Cardiac muscle cell (in vitro differentiated cells and primary cell): ENCODE results near the gene TNC. TPM values are rescaled to one million over a fixed set of nuclear protein-coding genes. Genes with fewer than 3 reads are reported as not detected.
A peak's percentile ranks its signal among the peaks of the same experiment; 100 is the strongest.

Experiments
- DNase-seq, 2 donors: peaks; one replicate each; pipeline versions ENCODE4 v3.0.0 to v3.0.0-alpha.2; 2010 to 2017; ENCODE audit warnings: low read depth in 1 of 2, low spot score in 1 of 2
- H3K27ac ChIP-seq: fragments of 200-600 bp; sonication (generic); 2 replicates; pipeline ENCODE4 v1.5.1; 2016
- H3K27me3 ChIP-seq: fragments of 200-600 bp; sonication (generic); 2 replicates; pipeline ENCODE4 v1.6.0; 2016; ENCODE audit warnings: control low read depth
- H3K36me3 ChIP-seq: fragments of 200-600 bp; sonication (generic); 2 replicates; pipeline ENCODE4 v1.5.1; 2016; ENCODE audit warnings: control low read depth
- H3K4me1 ChIP-seq: fragments of 200-600 bp; sonication (generic); 2 replicates; pipeline ENCODE4 v1.8.1; 2017; ENCODE audit warnings: low read depth, mild to moderate bottlenecking, mixed run types
- H3K4me3 ChIP-seq: fragments of 200-600 bp; sonication (generic); 2 replicates; pipeline ENCODE4 v1.5.1; 2016; ENCODE audit warnings: mild to moderate bottlenecking
- H3K9me3 ChIP-seq: fragments of 200-600 bp; sonication (generic); 2 replicates; pipeline ENCODE4 v1.5.1; 2017; ENCODE audit warnings: low read depth, mild to moderate bottlenecking, control low read depth
- CTCF ChIP-seq: IDR thresholded peaks from 2 replicates; pipeline ENCODE4 v1.5.1; 2012; ENCODE audit warnings: low read depth, mild to moderate bottlenecking, low read length
- polyA plus RNA-seq: library from polyadenylated mRNA; unstranded; fragments of >200 nt; fragmentation: Nextera tagmentation; extraction: Ambion mirVana; gene quantifications from 2 replicates; pipeline ENCODE4 v1.2.1, GENCODE V29; 2016
- total RNA-seq: library from RNA; depleted of rRNA; stranded (reverse); fragments of >200 nt; gene quantifications from 2 replicates; pipeline ENCODE4 v1.2.3, GENCODE V29; 2016

TNC gene
- total and polyA plus RNA-seq, 2 experiments from 2014 or later = 23.9 to 29.7 TPM

- Histone ChIP-seq H3K27ac (no peak overlapping the region), H3K27me3 (no peaks in the 10 kb centered on the region), H3K4me1 (no peaks in the 10 kb centered on the region), H3K4me3 (no peak overlapping the region), H3K9me3 (no peaks in the 10 kb centered on the region), H3K36me3 (no peaks in the 10 kb centered on the region)
- DNase-seq = no peak
- no peak for TF ChIP-seq CTCF
Measured at GRCh38 chr9:115111874-115112273, 6.1 kb downstream of the TNC start.

GRCh38 chr9:115109486-115109885 lies 8.5 kb downstream of the TNC start:
- H3K36me3 ChIP-seq = no peaks in the 10 kb centered on the region
- H3K27ac ChIP-seq = no peak overlapping the region
- no peaks in the 10 kb centered on the region for H3K4me1 ChIP-seq
- TF ChIP-seq CTCF = no peak
- H3K4me3 ChIP-seq = no peak overlapping the region
- H3K27me3 ChIP-seq = no peaks in the 10 kb centered on the region
- peak; percentile 37 to 60 for DNase-seq
- no peaks in the 10 kb centered on the region for H3K9me3 ChIP-seq

GRCh38 chr9:115107701-115108100 lies 10.3 kb downstream of the TNC start:
- no peak for DNase-seq
- no peak overlapping the region for H3K27ac ChIP-seq
- H3K4me3 ChIP-seq = no peak overlapping the region
- H3K27me3 ChIP-seq = no peaks in the 10 kb centered on the region
- no peaks in the 10 kb centered on the region for H3K4me1 ChIP-seq
- H3K36me3 ChIP-seq = no peaks in the 10 kb centered on the region
- H3K9me3 ChIP-seq = no peaks in the 10 kb centered on the region
- no peak for TF ChIP-seq CTCF

- Histone ChIP-seq H3K4me3 (no peak overlapping the region), H3K27me3 (no peaks in the 10 kb centered on the region), H3K27ac (no peak overlapping the region), H3K4me1 (no peaks in the 10 kb centered on the region), H3K36me3 (no peaks in the 10 kb centered on the region), H3K9me3 (no peaks in the 10 kb centered on the region)
- DNase-seq = no peak
- TF ChIP-seq CTCF = no peak
Measured at GRCh38 chr9:115106642-115107041, 11.3 kb downstream of the TNC start.

- Histone ChIP-seq H3K9me3 (no peaks in the 10 kb centered on the region), H3K36me3 (no peaks in the 10 kb centered on the region), H3K4me1 (no peaks in the 10 kb centered on the region), H3K4me3 (no peak overlapping the region), H3K27ac (no peak overlapping the region), H3K27me3 (no peaks in the 10 kb centered on the region)
- no peak for TF ChIP-seq CTCF
- no peak for DNase-seq
Measured at GRCh38 chr9:115106001-115106400, 12.0 kb downstream of the TNC start.

- Histone ChIP-seq H3K4me1 (no peaks in the 10 kb centered on the region), H3K9me3 (no peaks in the 10 kb centered on the region), H3K4me3 (no peak overlapping the region), H3K36me3 (no peaks in the 10 kb centered on the region), H3K27me3 (no peaks in the 10 kb centered on the region), H3K27ac (no peak overlapping the region)
- no peak for TF ChIP-seq CTCF
- DNase-seq = no peak
Measured at GRCh38 chr9:115104908-115105307, 13.0 kb downstream of the TNC start.
